Transverse colon (tissue), 4 donors: ENCODE results near the gene PLCL1.

ENCODE experiments used
- EP300 ChIP-seq: sonication (generic); formaldehyde crosslinking; IDR thresholded peaks from one replicate; pipeline ENCODE4 v1.6.1; 2017; ENCODE audit warnings: antibody characterized with exemption, low read depth
- POLR2A ChIP-seq: fragments of 450-650 bp; IDR thresholded peaks from one replicate; pipeline ENCODE4 v1.6.1; 2016; ENCODE audit warnings: antibody characterized with exemption, mild to moderate bottlenecking, moderate library complexity
- POLR2AphosphoS5 ChIP-seq, 3 donors: sonication (generic); formaldehyde crosslinking; IDR thresholded peaks; one replicate each; pipeline ENCODE4 v1.6.1; 2016; ENCODE audit warnings: antibody characterized with exemption in 3 of 3
- TF ChIP-seq, protein P1 (sequence below), 5 experiments: fragments of 200-600 bp in 3 of 5; fragments of 450-650 bp in 2 of 5; sonication (generic) in 3 of 5; IDR thresholded peaks; 1 replicate in 2 of 5; 2 replicates in 3 of 5; pipeline ENCODE4 v1.5.1; 2016 to 2017; ENCODE audit warnings: antibody characterized with exemption in 5 of 5, inconsistent platforms in 3 of 5, mild to moderate bottlenecking in 2 of 5, moderate library complexity in 1 of 5

DNA sequence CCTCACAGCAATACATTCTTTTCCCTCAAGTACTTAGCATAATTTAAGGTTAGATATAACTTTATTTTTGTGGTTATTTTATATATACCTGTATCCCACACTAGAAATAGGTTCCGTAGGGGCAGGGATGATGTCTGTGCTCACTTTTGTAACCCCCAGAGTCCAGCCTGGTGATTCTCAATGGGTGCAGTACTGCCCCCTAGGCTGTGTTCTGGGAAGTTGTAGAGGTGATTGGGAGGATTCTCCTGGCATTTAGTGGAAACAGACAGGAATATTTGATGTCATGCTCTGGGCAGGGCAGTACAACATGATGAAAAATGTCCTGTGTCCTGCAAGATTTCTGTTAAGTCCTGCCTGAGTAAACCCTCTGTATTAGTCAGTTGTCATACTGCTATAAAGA is 333.3 kb downstream of the PLCL1 start:
- TF ChIP-seq, protein P1, sequence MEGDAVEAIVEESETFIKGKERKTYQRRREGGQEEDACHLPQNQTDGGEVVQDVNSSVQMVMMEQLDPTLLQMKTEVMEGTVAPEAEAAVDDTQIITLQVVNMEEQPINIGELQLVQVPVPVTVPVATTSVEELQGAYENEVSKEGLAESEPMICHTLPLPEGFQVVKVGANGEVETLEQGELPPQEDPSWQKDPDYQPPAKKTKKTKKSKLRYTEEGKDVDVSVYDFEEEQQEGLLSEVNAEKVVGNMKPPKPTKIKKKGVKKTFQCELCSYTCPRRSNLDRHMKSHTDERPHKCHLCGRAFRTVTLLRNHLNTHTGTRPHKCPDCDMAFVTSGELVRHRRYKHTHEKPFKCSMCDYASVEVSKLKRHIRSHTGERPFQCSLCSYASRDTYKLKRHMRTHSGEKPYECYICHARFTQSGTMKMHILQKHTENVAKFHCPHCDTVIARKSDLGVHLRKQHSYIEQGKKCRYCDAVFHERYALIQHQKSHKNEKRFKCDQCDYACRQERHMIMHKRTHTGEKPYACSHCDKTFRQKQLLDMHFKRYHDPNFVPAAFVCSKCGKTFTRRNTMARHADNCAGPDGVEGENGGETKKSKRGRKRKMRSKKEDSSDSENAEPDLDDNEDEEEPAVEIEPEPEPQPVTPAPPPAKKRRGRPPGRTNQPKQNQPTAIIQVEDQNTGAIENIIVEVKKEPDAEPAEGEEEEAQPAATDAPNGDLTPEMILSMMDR (IDR thresholded peaks at IDR 0.05), result no peak
- TF ChIP-seq POLR2A (no peak), EP300 (no peak), POLR2AphosphoS5 (IDR thresholded peaks at IDR 0.05) (no peak)
